Endometrium (tissue), 2 donors: ENCODE data around the gene TOP1.
"Not testable (repeated sequence)": the region's sequence is repeated elsewhere in the genome, so short reads cannot be mapped to it uniquely, and the experiment has no call there.

ENCODE experiments used
- FAIRE-seq: peaks from 2 replicates; lab custom pipeline; 2012; peaks lifted over from hg19 to GRCh38; lab: Jason Lieb, UNC
- donor health status: control.
- donor health status: control.

Gene TOP1

DNA sequence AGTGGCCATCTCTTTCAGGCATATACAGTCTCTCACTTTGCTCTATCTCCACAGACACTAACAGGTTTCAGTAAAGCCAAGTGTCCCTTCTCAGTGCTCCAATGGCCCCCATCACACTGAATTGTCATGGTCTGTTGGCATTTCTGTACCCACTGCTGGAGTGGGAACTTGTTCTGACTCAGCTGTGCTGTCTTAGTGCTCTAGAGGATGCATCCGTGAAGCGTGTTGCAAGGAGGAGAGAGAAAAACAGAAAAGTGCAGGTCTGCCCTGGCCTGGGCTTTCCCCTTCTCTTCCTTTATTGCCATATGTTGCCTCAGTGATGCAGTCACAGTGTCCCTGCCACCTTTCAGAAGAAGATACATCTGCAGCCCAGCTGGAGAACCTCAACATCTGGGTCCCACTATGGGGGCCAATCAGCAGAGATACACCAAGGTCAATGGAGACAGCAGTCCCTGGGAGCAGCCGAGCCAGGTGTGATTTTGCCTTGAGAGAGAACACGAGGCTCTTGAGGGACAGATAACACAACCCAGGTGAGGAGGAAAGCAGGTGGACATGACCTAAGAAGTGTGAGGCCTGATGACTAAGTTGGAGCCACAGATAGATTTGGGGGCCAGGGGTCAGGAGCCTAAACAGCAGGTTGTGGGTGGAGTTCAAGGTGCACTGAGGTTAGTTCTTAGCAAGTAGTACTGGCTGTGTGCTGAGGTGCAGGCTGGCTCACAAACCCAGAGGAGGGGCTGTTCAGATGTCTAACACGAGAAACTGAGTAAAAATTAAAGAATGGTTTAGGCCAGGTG lies 103.2 kb downstream of the TOP1 start:
- no peak for FAIRE-seq

DNA sequence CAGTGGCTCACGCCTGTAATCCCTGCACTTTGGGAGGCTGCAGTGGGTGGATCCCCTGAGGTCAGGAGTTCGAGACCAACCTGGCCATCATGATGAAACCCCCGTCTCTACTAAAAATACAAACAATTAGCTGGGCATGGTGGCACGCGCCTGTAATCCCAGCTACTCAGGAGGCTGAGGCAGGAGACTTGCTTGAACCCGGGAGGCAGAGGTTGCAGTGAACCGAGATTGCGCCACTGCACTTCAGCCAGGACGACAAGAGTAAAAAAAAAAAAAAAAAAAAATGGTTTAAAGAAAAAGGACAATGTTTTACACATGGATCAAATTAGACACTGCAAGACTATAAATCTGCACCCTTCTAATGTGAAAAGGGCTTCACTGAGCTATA lies 103.8 kb downstream of the TOP1 start:
- FAIRE-seq: not testable (repeated sequence)

DNA sequence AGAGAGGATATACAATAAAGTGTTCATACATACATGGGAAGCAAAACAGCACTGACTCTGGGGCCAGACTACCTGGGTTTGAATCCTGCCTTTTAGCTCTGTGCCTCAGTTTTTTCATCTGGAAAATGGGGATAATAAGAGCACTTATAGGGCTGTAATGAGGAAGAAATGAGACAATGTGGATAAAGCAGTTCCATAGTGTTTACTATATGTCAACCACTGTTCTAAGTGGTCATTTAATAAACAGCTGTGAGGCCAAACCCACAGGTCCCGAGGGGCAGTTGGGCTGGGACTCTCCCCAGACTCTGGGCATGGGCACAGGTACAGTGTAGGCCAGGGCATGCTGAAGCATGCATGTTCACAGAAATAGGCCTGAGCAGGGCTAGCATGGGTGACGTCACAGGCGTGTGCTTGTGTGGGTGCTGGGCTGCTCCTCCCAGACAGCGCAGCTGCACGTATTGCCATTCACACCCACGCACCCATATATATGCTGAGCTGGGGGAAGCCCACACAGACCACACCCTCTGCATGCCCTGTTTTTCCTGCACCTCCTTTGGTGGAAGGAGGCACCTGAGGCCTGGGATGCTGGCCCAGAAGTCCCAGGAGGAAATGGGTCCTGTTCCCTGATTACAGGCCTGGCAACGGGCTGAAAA lies 105.2 kb downstream of the TOP1 start:
- FAIRE-seq: no peak

DNA sequence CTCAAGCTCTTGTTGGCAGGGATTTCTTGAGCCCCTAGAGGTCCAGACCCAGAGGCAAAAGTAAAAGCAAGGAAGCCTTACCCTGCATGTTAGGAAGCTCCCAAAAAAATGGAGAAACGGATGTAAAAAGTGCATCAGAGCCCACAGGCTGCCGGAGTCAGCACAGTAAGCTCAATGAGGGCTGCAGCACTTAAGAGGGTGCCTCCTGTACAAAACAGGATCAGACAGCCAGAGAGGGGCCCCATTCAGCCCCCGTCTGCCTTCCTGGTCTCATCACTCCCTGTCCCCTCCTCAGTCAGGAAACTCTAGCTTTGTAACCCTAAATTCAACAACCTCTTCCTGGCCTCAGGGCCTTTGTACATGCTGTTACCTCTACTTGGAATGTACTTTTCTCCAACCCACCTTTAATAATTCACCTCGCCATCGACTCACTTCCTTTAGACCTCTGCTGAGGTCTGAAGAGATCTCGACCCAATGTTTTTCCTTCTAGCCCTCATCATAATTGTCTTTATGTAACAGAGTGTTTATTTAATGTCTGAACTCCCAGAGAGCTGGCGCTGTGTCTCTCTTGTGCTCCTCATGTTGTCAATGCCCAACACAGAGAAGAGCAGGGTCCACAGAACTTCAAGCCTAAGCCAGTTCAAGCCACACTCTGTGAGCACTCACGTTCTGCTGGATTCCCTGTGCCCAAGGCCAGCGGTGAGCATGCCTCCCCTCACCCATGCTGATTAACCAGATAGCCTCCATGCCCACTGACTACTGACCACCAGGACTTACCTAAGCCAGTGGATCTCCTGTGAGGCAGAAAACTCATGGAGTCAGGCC lies 106.0 kb downstream of the TOP1 start:
- no peak for FAIRE-seq

DNA sequence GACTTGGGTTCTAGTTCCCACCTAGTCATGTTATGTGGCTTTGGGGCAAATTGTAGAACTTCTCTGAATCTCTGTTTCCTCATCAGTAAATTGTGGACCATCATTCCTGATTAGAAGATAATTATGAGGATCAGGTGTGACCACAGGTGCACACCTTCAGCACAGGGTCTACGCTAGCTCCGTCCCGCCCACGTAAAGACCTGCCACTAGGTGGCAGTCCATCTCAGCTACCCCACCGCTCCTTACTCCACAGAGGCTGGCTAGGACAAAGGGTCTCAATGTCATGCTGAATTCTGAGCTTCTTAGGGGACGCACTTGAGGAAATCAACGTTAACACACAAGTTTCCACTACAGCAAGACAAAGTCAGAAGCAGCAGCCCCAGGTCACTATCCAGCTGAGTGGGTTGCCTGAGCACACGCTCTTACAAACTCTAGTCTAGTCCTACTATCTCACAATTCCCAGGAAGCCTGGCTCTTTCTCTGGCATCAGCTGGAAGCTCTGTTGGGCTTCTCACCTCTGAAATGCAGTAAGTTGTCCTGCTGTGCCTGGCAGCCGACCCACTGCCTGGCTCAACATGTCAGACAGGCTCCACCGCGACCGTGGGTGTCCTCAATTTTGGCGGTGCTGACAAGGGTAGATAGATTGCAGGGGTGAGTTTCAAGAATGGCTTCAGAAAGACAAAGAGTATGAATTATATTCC lies 106.7 kb downstream of the TOP1 start:
- no peak for FAIRE-seq

DNA sequence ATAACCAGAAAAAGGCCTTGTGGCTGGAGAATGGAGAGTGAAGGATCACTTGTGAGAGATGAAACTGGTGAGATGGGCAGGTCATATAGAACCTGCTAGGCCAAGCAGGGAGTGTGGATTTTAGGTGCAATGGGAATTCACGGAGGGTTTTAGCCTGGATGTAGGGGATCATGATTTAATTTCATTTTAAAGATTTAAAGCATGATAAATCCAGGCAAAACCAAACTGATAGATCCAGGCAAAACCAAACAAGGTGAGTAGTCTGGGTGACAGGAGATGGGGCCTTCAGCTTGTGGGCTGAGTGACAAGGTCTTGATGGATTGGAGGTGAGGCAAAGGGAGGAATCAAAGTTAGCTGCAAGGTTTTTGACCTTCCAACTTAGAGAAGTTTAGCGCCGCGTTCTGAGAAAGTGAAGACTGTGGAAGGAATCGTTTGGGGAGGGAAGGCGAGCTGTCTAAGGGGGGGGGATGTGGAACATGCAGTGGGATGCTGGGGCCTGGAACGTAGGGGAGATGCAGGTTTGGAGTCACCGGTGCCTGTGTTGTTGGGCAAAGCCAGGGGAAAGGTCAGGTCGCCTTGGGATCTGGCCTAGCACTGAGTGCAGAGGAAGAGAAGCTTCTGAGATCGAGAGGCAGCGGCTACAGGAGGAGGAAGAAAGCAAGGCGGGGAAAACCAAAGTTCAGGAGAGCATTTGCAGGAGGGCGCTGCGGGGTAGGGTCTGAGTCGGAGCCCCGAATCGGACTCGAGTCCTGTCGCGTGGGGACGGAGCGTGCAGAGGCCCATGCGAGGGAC lies 107.5 kb downstream of the TOP1 start:
- FAIRE-seq: no peak

DNA sequence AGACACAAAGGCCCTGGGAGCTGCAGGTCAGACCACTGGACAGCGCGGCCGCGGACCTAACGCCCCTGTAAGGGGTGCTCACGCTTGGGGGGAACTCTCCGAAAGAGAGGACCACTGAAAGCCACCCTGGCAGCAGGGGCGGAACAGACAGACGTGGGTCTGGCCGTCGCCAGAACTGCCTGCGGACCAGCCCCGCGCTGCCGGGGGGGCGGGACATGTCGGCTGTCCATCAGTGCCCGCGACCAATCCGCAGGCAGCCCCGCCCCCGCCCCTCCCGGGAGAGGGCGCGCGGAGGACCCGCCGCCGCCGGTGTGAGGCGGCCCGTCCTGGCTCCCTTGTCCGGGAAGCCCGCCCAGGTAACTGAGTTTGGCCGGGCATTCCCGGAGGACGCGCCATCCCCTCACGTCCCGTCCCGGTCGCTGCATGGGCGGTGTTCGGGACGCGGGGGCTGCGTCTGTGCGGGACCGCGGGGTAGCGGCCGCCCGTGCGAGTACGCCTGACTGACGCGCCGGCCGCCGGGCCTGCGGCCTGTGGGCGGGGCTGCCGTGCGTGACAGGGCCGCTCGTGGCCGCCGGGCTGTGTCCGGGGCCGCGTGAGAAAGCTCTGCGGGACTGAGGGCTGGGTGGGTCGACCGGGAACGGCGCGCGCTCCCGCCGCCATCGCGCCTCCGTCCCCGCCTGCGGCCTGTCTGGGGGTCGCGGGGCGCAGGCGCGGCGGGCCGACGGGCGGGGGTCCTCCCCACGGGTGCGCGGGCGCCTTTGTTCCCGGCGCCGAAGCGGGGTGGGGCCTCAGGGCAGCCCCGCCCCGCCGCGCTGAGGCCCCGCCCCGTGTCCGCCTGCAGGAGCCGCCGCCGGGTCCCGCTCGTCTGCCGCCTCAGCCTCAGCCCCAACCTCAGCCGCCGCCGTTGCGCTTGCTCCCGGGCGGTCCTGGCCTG lies 108.3 kb downstream of the TOP1 start, which contains the start of gene PLCG1:
PLCG1 (plus strand) TSS at position 864 of the 934 bp plus-strand sequence. CDS start 99 bp downstream, outside the sequence.
- no peak for FAIRE-seq

DNA sequence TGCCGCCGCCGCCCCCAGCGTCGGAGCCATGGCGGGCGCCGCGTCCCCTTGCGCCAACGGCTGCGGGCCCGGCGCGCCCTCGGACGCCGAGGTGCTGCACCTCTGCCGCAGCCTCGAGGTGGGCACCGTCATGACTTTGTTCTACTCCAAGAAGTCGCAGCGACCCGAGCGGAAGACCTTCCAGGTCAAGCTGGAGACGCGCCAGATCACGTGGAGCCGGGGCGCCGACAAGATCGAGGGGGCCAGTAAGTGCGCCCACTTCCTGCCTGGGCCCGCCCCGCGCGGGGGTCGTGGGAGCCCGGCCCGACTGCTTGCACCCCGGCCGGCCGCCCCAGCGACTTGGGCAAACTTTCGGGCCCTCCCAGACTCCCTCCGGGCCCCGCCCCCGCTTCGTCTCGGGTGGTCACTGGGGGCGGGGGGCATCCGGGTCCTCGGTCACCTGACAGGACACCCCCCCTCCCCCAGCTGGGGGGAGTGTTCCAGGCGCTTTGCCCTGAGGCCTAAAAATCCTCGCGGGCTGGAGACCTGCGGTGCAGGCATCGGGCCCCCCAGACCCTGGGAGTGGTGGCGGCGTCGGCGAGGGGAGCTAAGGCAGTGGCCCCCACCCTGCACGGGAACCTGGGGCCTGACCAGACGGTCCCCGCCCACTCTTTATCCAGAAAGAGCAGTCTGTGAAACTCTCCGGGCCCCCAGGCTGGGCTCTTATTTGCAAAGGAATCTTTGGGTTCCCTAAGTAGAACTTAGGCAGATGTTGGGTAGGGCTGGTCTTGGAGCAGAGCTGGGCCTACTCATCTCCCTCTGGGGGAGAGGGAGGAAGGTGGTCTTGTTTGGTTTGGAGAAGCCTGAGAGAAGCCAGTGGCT lies 109.2 kb downstream of the TOP1 start:
- no peak for FAIRE-seq

DNA sequence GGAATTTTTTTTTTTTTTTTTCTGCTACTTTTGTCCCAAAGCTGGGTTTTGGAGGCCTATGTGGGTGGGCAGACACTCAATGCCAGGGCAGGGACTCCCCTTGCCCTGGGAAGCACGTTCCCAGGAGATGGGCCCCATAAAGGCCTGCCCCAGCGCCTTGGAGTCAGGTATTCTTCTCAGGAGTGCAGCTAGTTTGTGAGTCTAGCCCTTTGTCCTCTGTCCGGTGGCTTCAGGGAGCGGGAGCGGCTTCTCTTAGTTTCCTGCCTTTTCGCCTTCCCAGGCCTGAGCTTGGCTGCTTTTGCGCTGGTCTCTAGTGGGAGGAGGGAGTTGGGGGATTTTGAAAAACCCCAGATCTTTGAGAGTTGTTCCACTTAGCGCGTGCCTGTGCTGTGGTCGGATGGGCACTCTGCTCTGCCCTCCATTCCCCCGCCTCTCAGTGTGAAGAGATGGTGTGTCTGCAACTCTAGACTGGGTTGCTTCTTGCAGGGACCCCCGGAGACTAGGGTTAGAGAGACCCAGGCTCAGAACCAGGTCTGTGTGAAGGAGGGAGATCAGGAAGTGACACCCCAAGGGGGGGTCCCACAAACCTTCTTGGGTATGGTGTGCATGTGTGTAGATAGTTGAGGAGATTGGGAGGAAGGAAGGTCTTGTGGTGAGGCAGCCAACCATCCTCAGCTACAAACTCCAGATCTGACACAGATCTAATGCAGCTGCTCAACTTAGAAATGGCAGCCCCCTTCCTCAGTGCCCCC lies 110.0 kb downstream of the TOP1 start:
- FAIRE-seq: no peak

DNA sequence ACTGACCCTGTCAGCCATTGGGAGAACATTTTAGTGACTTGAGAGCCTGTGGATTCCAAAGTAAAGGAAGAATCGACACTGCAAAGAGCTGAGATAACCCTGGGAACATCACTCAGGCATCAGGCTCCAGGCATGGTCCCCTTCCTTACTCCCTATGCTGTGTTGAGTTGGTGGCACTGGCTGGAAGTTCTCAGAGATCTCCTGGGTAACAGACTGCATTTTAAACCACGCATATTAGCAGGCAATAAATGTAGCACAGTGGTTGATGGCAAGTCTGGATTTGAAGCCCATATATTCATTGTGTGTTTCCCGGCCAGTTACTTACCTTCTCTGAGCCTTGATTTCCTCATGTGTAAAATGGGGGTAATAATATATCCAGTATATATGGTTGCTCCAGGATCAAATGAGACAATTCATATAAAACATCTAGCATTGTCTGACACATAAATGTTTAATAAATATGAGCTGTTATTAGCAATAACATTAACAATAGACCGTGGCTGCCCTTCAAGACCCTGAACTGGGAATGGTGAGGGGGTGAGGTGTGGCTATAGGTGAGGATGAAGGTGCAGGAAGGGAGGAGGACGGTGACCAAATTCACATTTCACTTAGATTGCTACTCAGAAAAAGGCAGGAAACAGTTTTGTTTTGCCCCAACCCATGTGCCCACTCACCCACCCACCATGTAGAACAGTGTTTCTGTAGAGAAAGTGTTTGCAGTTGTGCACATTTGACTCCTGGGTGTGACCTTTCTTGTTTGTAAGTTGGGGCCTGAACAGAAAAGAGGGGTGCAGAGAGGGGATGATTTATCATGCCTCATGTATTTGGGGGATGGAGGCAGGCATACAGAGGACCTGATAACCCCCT lies 110.8 kb downstream of the TOP1 start:
- no peak for FAIRE-seq

DNA sequence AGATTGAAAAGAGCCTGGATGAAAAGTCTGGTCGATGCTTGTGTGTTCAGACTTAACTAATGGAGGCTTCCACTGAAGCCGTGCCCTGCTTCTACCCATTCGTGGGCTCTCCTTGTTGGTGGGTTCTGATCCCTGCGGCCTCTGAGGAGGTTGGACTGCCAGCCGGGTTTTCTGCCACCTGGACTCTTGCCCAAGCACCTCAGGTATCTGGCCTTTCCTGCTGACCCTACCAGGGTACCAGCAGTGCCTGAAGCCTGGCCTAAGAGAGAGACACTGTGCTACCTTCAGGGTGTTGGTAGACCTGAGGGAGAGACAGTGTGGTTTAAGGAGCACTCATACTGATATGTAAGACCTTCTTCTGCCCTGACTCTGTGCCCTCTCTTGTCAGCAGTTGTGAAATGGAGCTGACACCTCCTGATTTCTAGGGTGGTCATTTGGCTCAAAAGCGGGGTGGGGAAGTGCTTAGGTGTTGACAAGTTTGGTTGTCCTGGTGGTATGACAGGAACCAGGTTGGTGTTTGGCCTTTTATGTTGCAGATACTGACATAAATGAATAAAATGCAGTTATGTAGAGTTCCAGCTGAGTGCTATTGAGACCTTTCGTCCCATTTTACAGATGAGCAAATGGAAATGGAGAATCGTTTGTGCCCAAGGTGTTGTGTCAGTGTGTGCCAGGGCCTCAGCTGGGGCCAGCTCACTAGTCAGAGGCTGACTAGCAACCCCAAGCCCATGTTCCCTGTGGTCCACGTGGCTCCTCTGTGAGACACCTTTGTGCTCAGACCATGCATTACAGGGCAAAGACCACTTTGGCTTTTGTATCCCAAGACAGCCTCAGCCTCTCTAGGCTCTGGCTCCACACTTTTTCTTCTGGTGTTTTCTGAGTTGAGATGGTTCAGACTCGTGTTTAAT lies 111.9 kb downstream of the TOP1 start:
- no peak for FAIRE-seq

DNA sequence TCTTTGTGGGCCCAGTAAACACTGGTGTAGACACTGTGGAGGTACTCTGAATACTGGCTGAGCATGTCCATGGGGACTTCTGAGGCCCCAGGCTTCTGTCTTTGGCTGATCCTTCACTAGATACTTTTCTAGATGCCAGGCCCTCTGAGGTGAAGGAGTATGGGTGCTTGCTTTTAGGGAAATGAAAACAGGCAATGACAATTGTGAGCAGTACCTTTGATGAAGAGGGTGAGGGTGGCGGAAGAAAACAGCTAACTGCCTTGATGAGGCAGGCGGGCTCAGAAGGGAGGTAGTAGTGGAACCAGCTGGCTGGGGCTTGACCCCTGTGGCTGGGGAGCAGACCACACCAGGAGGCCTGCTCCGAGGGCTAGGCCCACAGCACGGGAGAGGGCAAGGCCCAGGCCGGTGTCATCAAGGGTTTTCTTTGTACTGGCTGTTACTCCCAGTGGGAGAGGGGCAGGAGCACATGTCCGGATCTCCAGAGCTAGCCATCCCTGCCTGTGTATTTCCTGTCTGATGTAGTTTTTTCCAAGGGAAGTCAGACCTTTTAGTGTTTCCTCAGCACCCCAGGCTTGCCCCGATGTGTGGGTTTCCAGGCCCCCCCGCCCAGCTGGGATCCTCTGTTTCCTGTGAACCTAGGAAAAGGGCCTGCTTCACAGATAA lies 112.7 kb downstream of the TOP1 start:
- FAIRE-seq: no peak

DNA sequence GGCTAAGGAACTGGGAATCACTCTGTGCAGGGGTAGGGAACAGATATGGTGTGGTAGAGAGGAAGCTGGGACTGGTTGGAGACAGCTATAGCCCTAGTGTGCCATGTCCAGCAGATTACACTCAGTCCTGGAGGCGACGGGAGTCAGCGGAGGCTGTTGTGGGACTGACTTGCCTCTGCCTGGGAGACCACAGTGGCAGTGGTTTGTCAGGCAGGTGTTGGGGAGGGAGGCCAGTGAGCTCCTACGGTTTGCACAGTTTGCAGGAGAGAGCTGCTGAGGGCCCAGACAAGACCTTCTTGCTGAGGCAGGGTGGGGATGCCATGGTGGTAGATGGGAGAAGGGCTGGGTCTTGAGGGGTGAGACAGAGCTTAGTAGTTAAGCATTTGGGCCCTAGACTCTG lies 113.6 kb downstream of the TOP1 start:
- FAIRE-seq: no peak

DNA sequence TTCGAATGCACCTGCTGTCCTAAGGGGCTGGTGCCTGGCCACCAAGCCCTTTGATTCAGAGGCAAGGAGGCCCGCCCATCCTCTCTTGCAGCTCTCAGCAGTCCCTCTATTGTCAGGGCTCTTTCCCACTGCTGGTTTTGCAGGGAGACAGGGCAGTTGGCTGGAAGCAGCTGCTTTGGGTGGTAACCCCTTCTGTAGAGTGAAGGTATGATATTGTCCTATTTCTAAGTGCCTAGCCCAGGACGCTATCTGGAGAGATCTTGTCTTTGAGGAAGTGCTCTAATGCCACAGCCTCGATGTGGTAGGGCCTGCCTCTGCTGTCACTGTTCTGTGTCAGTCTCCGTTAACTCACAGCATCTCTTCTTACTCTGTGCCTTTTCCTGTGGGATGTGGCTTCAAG lies 114.3 kb downstream of the TOP1 start:
- FAIRE-seq: no peak

DNA sequence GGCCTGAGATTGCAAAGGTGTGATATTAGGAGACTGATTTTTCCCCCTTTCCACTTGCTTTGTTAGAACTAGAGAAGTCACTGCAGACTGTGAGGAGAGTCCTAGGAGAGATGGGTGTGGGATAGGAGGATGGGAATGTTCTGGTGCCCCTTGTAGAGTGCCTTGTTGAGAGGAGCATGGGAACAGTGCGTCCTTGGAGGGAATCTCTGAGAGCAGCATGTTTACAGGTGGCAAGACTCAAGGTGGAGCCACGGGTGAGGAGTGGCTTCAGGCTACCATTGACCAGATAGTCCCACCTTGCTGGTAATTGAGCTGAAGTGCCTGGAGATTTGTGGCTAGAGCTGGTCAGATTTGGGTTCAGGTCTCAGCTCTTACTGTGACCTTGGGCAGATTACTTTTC lies 114.7 kb downstream of the TOP1 start:
- no peak for FAIRE-seq

DNA sequence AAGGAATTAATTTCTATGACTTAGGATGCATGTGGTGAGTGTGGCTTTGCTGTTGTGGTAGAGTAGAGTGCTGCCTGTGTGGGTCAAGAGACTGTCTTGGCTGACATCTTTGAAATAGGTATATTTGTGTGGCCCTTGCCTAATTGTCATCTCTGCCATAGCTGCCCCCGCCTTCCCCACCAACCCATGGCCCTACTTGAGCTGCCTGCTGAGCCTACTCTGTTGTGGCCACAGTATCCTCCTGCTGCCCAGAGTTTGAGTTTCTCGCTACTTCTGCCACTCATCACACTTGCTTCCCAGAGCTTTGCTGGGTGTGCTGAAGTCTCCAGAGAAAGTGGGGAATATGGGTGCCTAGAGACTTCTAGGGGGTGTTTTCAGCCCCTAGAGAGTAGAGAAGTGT lies 116.7 kb downstream of the TOP1 start:
- no peak for FAIRE-seq
